ENCODE measurements around the gene PPP1R12C.

The PPP1R12C gene

GRCh38 chr19:55161571-55162322 is 44.3 kb upstream of the PPP1R12C start:
- TF ChIP-seq EZH2 (IDR thresholded peaks at IDR 0.05; ENCODE audit: borderline replicate concordance, low read length) = no peak
- TF ChIP-seq, protein P1, sequence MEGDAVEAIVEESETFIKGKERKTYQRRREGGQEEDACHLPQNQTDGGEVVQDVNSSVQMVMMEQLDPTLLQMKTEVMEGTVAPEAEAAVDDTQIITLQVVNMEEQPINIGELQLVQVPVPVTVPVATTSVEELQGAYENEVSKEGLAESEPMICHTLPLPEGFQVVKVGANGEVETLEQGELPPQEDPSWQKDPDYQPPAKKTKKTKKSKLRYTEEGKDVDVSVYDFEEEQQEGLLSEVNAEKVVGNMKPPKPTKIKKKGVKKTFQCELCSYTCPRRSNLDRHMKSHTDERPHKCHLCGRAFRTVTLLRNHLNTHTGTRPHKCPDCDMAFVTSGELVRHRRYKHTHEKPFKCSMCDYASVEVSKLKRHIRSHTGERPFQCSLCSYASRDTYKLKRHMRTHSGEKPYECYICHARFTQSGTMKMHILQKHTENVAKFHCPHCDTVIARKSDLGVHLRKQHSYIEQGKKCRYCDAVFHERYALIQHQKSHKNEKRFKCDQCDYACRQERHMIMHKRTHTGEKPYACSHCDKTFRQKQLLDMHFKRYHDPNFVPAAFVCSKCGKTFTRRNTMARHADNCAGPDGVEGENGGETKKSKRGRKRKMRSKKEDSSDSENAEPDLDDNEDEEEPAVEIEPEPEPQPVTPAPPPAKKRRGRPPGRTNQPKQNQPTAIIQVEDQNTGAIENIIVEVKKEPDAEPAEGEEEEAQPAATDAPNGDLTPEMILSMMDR (IDR thresholded peaks at IDR 0.05; ENCODE audit: low read length) = no peak
- H3K4me1 ChIP-seq (ENCODE audit: insufficient read depth, low read length, severe bottlenecking) = no peaks in the 10 kb centered on the region
- no peak overlapping the region for H3K4me2 ChIP-seq (ENCODE audit: low read length)
- H3K79me2 ChIP-seq (ENCODE audit: insufficient read depth, low read length) = no peaks in the 10 kb centered on the region
- H3K27ac ChIP-seq (ENCODE audit: low read depth, low read length, poor library complexity, severe bottlenecking) = no peak overlapping the region
- H3K27me3 ChIP-seq (ENCODE audit: insufficient read depth, low read length) = no peaks in the 10 kb centered on the region
- H3F3A ChIP-seq (ENCODE audit: insufficient read depth, low read length) = no peaks in the 10 kb centered on the region
- no peaks in the 10 kb centered on the region for H3K9me2 ChIP-seq (ENCODE audit: low read depth, low read length)
- no peak overlapping the region for H3K9ac ChIP-seq (ENCODE audit: low read length)
- no peaks in the 10 kb centered on the region for H3K36me3 ChIP-seq (ENCODE audit: insufficient read depth, low read length)
- no peaks in the 10 kb centered on the region for H4K20me1 ChIP-seq (ENCODE audit: insufficient read depth, low read length)
- H2AFZ ChIP-seq (ENCODE audit: low read length) = no peak overlapping the region
- no peaks in the 10 kb centered on the region for H3K9me3 ChIP-seq (ENCODE audit: low read length)
- H3K4me3 ChIP-seq (ENCODE audit: low read depth, low read length, poor library complexity, severe bottlenecking) = no peak overlapping the region

- no peak for TF ChIP-seq EZH2 (IDR thresholded peaks at IDR 0.05; ENCODE audit: borderline replicate concordance, low read length)
- TF ChIP-seq, protein P1 (IDR thresholded peaks at IDR 0.05; ENCODE audit: low read length) = no peak
- no peaks in the 10 kb centered on the region for H3F3A ChIP-seq (ENCODE audit: insufficient read depth, low read length)
- no peak overlapping the region for H3K27ac ChIP-seq (ENCODE audit: low read depth, low read length, poor library complexity, severe bottlenecking)
- no peak overlapping the region for H2AFZ ChIP-seq (ENCODE audit: low read length)
- H4K20me1 ChIP-seq (ENCODE audit: insufficient read depth, low read length) = no peaks in the 10 kb centered on the region
- H3K4me2 ChIP-seq (ENCODE audit: low read length) = no peak overlapping the region
- H3K27me3 ChIP-seq (ENCODE audit: insufficient read depth, low read length) = no peaks in the 10 kb centered on the region
- no peak overlapping the region for H3K9ac ChIP-seq (ENCODE audit: low read length)
- no peaks in the 10 kb centered on the region for H3K79me2 ChIP-seq (ENCODE audit: insufficient read depth, low read length)
- no peaks in the 10 kb centered on the region for H3K36me3 ChIP-seq (ENCODE audit: insufficient read depth, low read length)
- no peaks in the 10 kb centered on the region for H3K4me1 ChIP-seq (ENCODE audit: insufficient read depth, low read length, severe bottlenecking)
- no peaks in the 10 kb centered on the region for H3K9me2 ChIP-seq (ENCODE audit: low read depth, low read length)
- no peaks in the 10 kb centered on the region for H3K9me3 ChIP-seq (ENCODE audit: low read length)
- H3K4me3 ChIP-seq (ENCODE audit: low read depth, low read length, poor library complexity, severe bottlenecking) = no peak overlapping the region
Observed at GRCh38 chr19:55160986-55161365, 43.5 kb upstream of the PPP1R12C start.

DNA sequence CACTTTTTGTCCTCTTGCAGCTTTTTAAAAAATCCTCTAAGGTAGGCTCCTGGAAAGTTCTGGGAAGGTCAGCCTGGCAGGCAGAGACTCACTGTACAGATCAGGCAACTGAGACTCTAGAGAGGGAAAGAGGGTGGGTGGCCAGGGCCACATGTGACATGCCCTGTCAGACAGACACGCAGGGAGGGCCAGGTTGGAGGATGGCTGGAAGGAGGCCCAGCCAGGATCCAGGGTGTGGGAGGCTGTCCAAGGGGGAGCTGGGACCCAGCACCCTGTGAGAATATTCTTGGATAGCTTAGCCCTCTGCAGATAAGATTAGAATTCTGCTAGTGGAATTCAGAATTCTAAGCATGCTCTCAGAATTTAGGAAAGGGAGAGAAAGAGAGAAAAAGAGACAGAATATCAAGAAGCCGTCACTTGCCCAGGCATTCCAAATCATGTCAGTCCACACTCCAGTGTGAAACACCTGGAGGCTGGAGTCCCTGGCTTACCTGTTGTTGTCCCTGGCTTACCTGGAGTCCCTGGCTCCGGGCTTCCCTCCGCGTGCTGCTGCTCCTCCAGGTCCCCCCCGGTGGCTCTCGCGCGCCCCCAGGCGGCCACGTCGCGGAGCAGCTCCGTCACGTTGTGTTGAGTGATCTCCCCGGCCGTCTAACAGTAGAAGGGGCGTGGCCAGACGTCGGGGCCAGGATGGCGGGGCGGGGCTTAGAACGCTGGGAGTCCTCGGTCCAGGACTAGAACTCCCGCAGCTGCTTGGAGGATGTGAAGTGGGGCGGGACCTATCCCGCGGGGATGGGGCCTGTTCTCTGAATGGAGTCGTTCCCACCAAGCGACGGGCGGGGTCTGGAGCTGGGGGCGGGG is 42.9 kb upstream of the PPP1R12C start:
- no peak overlapping the region for H3K9ac ChIP-seq (ENCODE audit: low read length)
- H3K9me3 ChIP-seq (ENCODE audit: low read length) = no peaks in the 10 kb centered on the region
- H4K20me1 ChIP-seq (ENCODE audit: insufficient read depth, low read length) = no peaks in the 10 kb centered on the region
- TF ChIP-seq, protein P1 (IDR thresholded peaks at IDR 0.05; ENCODE audit: low read length) = peak; percentile 97
- TF ChIP-seq EZH2 (IDR thresholded peaks at IDR 0.05; ENCODE audit: borderline replicate concordance, low read length) = no peak
- no peaks in the 10 kb centered on the region for H3F3A ChIP-seq (ENCODE audit: insufficient read depth, low read length)
- H3K79me2 ChIP-seq (ENCODE audit: insufficient read depth, low read length) = no peaks in the 10 kb centered on the region
- H3K27ac ChIP-seq (ENCODE audit: low read depth, low read length, poor library complexity, severe bottlenecking) = no peak overlapping the region
- H3K36me3 ChIP-seq (ENCODE audit: insufficient read depth, low read length) = no peaks in the 10 kb centered on the region
- no peak overlapping the region for H3K4me3 ChIP-seq (ENCODE audit: low read depth, low read length, poor library complexity, severe bottlenecking)
- no peak overlapping the region for H3K4me2 ChIP-seq (ENCODE audit: low read length)
- no peaks in the 10 kb centered on the region for H3K27me3 ChIP-seq (ENCODE audit: insufficient read depth, low read length)
- no peaks in the 10 kb centered on the region for H3K9me2 ChIP-seq (ENCODE audit: low read depth, low read length)
- H3K4me1 ChIP-seq (ENCODE audit: insufficient read depth, low read length, severe bottlenecking) = no peaks in the 10 kb centered on the region
- no peak overlapping the region for H2AFZ ChIP-seq (ENCODE audit: low read length)

Data from OCI-LY1 (cell line).